Fibroblast of lung (primary cell): Measurements from ENCODE around the gene RMND5A.

Experiments
- CTCF ChIP-seq, 2 donors: IDR thresholded peaks in 1 of 2; conservative IDR thresholded peaks in 1 of 2; 1 replicate in 1 of 2; 2 replicates in 1 of 2; pipeline ENCODE4 v1.5.1; 2011 to 2012; ENCODE audit warnings: low read length in 2 of 2, control low read depth in 1 of 2, inconsistent platforms in 1 of 2, low read depth in 1 of 2, mild to moderate bottlenecking in 1 of 2
- EZH2 ChIP-seq: IDR thresholded peaks from 2 replicates; pipeline ENCODE4 v1.5.1; 2012; ENCODE audit warnings: low read length, control low read depth, mild to moderate bottlenecking; ENCODE audit errors: missing control alignments

- TF ChIP-seq CTCF (conservative IDR thresholded peaks at IDR 0.05 in 1 of 2, IDR thresholded peaks at IDR 0.05 in 1 of 2; ENCODE audit: low read depth in 1 of 2, low read length in 2 of 2) (no peak), EZH2 (no peak)
These were observed 40.3 kb downstream of the RMND5A start for GRCh38 chr2:86760371-86760770.
